Measurements from ENCODE around the gene SNIP1. TPM values are rescaled to one million over a fixed set of nuclear protein-coding genes. Genes with fewer than 3 reads are reported as not detected.

Gene SNIP1
- polyA plus RNA-seq, 4 donors = 12.3 to 14.6 (median 13.7) TPM

Other genes with a start within 250 kb of the SNIP1 start
- 1 to 10 TPM; 1.9 to 2.6 (median 2.0) TPM for gene ZC3H12A, start 79.7 kb downstream of the SNIP1 start, polyA plus RNA-seq (ENCODE audit: insufficient read length in 4 of 4)
- 100 to 1,000 TPM in 3 of 4 donors, 10 to 100 TPM in 1; 89.5 to 109 (median 107) TPM for gene MEAF6, start 39.5 kb downstream of the SNIP1 start, polyA plus RNA-seq (ENCODE audit: insufficient read length in 4 of 4)
- 10 to 100 TPM; 53.5 to 68.7 (median 63.5) TPM for gene DNALI1, start 2.6 kb upstream of the SNIP1 start, polyA plus RNA-seq (ENCODE audit: insufficient read length in 4 of 4)
- 10 to 100 TPM; 65.4 to 76.5 (median 69.3) TPM for gene GNL2, start 41.6 kb upstream of the SNIP1 start, polyA plus RNA-seq (ENCODE audit: insufficient read length in 4 of 4)
- 1 to 10 TPM; 4.0 to 7.6 (median 5.9) TPM for gene RSPO1, start 80.6 kb upstream of the SNIP1 start, polyA plus RNA-seq (ENCODE audit: insufficient read length in 4 of 4)
- 10 to 100 TPM; 15.9 to 17.6 (median 16.9) TPM for gene CDCA8, start 138.2 kb upstream of the SNIP1 start, polyA plus RNA-seq (ENCODE audit: insufficient read length in 4 of 4)
- under 1 TPM; 0.09 to 0.24 (median 0.16) TPM for gene EPHA10, start 210.8 kb upstream of the SNIP1 start, polyA plus RNA-seq (ENCODE audit: insufficient read length in 4 of 4)
- 1 to 10 TPM; 3.5 to 4.9 (median 4.4) TPM for gene MANEAL, start 239.6 kb upstream of the SNIP1 start, polyA plus RNA-seq (ENCODE audit: insufficient read length in 4 of 4)

Data from right renal pelvis (tissue), 4 donors.